NCI-H2081 treated with DMSO at 0.1 percent for 48 hours (cell line): Measurements from ENCODE around the gene NEU3.
"Not testable (repeated sequence)": the region's sequence is repeated elsewhere in the genome, so short reads cannot be mapped to it uniquely, and the experiment has no call there.

Source experiments
- DNase-seq: peaks from one replicate; lab custom pipeline; 2025; lab: John Stamatoyannopoulos, UW

NEU3 gene

GRCh38 chr11:75029836-75030631 is 41.3 kb downstream of the NEU3 start:
- DNase-seq = no peak

DNA sequence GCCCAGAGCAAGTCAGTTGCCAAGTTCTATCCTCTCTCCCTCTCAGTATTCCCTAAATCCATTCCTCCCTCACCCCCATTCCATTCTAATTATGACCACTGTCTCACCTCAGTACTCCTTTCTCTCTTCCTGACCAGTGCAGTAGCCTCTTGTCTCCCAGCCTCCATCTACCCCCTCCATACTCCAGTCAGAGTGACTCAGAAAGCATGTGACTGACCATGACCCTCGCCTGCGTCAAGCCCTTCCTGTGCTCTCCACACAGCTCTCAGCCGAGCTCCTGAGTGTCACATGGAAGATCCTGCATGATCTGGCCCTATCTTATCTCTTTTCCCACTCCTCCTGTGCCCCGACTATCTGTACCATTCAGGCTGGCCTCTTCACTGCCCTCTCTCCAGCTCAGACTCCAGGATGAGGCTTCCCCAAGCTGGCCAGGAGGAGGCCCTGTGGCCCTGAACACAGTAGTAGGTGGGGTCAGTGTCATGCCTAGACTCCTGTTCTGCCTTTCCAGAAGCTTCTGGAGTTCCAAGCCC is 42.6 kb downstream of the NEU3 start:
- no peak for DNase-seq

DNA sequence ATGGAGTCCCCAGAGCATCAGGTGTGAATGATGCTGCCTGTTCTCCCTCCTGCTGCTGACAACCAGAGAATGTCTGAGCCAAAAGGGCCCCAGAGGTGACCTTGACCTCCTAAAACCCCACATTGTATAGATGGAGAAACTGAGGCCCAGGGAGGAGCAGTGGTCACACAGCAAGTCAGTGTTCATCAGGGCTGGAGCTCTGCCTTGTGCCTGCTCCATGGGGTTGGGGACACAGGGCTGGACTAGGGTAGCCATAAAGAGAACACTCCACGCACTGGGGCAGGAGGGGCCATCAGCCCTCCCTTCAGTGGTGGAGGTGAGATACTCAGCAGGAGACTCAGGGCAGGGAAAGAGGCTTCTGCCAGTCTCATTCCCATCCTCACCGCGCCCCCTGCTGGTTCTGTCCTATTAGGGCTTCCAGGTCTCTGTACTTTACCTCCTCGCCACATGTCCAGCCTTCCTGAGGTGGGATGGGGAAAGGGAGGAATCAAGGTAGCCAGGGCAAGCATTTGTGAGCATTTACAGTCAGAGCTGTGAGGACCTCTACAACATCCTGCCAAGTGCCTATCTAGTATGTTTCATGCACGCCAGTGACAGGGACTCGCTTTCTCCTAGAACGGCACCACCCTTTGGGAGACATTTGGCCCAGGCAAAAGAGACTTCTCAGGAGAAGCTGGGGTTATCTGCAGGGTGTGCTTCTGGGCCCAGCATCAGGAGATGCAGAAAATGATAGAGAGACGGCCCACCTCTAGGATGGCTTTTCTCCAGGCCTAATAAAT is 43.2 kb downstream of the NEU3 start:
- DNase-seq = no peak

GRCh38 chr11:75032550-75032935 is 43.8 kb downstream of the NEU3 start:
- no peak for DNase-seq

- DNase-seq = no peak
These were observed 45.2 kb downstream of the NEU3 start for GRCh38 chr11:75033916-75034315.

DNA sequence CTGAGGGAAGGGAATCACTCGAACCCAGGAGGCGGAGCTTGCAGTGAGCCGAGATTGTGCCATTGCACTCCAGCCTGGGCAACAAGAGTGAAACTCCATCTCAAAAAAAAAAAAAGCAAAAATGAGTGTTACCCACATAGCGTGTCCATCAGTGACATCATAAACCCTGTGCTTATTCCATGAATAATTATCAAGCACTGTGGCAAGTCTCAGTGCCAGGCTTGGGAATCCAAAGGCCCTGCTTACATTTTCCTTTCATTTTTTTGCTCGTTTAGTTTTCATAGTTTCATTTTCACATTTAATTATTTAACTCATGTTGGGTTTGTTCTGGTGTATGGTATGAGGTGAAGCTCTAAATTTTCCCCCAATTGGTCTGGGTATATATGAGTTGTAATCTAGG is 46.5 kb downstream of the NEU3 start:
- no peak for DNase-seq

GRCh38 chr11:75035911-75036565 is 47.3 kb downstream of the NEU3 start:
- DNase-seq = no peak

DNA sequence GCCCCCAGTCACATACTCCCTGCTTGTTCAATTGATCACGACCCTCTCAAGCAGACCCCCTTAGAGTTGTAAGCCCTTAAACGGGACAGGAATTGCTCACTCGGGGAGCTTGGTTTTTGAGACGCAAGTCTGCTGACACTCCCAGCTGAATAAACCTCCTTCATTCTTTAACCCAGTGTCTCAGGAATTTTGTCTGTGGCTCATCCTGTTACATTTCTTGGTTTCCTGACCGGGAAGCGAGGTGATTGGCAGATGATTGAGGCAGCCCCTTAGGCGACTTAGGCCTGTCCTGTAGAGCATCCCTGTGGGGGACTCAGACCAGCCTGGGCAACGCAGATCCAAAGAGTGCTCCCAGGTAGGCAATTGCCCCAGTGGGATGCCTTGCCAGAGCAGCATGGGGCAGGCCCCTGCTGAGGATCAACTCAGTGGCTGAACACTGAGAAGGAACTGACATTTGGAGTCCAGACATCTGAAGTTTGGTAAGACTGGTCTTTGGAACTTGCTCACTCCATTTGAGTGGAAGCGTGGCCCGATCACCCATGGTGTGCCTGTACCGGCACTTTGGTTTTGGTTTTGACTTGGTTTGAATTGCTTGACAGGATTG is 51.5 kb downstream of the NEU3 start:
- no peak for DNase-seq

GRCh38 chr11:75041263-75041662 is 52.5 kb downstream of the NEU3 start:
- no peak for DNase-seq

DNA sequence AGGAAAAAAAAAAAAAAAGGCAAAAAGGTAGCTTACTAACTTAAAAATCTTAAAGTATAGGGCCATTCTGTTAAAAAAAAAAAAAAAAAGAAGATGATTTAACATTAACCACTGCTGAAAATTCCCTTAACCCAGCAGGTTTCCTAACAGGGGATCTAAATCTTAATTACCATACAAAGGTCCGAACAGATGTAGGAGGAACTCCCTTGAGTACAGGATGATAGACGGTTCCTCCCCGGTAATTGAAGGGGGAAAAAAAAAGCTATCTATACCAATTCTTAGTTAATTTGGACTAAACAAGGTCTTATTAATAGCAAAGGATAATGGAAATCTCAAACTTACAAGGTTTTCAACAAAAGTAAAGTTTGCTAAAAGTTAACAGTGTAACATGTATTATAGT is 53.1 kb downstream of the NEU3 start:
- not testable (repeated sequence) for DNase-seq

- not testable (repeated sequence) for DNase-seq
These were observed 55.8 kb downstream of the NEU3 start for GRCh38 chr11:75044381-75045170.

DNA sequence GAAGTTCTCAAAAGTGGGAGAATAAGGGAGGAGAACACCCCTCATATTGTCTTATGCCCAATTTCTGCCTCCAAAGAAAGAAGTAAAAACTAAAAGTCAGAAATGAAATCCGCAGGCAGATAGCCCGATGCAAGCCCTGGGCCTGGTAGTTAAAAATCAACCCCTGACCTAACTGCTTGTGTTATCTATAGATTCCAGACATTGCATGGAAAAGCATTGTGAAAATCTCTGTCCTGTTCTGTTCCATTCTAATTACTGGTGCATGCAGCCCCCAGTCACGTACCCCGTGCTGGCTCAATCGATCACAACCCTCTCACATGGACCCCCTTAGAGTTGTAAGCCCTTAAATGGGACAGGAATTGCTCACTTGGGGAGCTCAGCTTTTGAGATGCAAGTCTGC is 57.9 kb downstream of the NEU3 start:
- DNase-seq = not testable (repeated sequence)

DNA sequence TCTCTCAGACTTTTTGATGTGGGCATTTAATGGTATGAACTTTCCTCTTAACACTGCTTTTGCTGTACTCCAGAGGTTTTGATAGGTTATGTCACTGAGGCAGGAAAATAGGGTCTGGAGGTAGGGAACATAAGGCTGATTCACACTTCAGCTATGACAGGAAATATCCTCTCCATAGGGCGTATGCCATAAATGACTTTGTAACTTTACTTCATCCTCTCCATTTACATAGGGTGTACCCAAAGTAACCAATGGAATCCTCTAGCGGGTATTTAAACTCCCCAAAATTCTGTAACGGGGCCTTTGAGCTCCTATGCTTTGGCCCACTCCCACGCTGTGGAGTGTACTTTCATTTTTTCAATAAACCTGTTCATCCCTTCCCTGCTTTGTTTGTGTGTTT is 58.5 kb downstream of the NEU3 start:
- no peak for DNase-seq

DNA sequence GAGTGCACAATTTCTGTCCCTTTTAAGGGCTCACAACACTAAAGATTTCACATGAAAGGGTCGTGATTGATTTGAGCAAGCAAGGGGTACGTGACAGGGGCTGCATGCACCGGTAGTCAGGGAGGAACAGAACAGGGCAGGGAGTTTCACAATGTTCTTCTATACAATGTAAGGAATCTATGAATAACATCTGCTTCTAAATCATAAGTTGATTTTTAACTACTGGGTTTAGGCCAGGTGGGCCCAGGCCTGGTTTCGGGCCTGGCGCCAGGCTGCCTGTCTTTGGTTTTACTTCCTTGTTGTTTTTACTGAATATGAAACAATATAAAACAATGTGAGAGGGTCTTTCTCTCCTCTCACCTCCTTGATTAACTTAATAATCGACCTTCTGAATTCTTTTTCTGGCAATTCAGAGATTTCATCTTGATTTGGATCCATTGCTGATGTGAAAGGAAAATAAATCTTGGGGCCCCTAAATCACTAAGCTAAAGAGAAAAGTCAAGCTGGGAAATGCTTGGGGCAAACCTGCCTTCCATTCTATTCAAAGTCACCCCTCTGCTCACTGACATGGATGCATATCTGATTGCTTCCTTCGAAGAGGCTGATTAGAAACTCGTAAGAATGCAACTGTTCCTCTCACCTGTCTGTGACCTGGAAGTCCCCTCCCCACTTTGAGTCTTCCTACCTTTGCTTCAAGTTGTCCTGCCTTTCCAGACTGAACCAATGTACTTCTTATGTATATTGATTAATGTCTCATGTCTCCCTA is 61.0 kb downstream of the NEU3 start:
- not testable (repeated sequence) for DNase-seq

DNA sequence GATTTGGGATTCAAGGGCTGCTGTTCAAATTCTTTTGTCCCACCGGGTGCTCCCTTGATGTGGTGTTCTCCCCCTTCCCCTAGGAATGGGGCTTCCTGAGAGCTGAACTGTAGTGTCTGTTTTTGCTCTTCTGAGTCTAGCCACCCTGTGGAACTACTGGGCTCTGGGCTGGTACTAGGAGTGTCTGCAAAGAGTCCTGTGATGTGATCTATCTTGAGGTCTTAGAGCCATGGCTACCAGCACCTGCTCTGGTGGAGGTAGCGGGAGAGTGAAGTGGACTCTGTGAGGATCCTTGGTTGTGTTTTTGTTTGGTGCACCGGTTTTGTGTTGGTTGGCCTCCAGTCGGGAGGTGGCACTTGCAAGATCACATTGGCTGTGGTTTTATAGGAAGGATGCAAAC is 61.8 kb downstream of the NEU3 start:
- no peak for DNase-seq

GRCh38 chr11:75051043-75051442 is 62.3 kb downstream of the NEU3 start:
- DNase-seq = no peak

- no peak for DNase-seq
These were observed 63.7 kb downstream of the NEU3 start for GRCh38 chr11:75052457-75052856.

DNA sequence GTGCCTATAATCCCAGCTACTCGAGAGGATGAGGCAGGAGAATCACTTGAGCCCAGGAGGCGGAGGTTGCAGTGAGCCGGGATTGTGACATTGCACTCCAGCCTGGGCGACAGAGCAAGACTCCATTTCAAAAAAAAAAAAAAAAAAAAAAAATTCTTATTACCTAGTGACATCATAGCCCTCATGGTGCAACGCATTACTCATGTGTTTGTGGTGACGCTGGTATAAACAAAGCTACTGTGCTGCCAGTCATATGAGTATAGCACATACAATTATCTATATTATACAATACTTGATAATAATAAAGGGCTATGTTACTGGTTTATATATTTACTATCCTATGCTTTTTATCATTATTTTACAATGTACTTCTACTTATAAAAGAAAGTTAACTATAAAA is 66.8 kb downstream of the NEU3 start:
- DNase-seq = no peak

DNA sequence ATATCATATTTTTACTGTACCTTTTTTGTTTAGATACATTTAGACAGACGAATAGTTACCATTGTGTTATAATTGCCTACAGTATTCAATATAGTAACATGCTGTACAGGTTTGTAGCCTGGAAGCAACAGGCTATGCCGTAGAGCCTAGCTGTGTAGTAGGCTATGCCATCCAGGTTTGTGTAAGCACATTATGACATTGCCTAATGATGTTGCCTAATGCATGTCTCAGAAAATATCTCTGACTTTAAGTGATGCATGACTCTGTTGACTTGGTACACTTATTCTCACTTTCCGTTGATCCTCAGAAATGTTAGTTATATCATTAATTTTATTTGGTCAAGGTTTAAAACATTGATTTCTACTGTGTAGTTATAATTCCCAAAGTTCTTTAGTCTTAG is 68.1 kb downstream of the NEU3 start:
- no peak for DNase-seq

DNA sequence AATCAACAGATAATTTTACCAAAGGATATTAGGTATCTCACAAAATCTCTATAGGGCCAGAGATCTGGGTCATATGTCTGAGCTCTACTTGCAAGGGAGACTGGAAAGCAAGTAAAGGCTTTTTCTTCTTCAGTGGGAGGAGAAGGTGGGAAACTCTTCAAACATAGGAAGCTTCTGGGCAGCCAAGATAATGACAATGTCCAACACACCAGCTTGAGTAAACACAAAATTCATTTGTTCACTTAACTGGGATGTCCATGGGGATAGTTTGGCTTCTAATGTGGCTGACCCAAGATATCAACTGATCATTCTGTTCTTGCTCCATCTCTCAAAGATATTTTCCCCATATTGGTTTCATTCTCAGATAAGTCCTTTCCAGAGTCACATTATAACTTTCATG is 70.6 kb downstream of the NEU3 start:
- no peak for DNase-seq
